Measurements from ENCODE around the gene UTS2.

The UTS2 gene, protein sequence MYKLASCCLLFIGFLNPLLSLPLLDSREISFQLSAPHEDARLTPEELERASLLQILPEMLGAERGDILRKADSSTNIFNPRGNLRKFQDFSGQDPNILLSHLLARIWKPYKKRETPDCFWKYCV
- 0.96 to 12.7 (median 4.1) reads per million in 3 experiments for total RNA-seq

DNA sequence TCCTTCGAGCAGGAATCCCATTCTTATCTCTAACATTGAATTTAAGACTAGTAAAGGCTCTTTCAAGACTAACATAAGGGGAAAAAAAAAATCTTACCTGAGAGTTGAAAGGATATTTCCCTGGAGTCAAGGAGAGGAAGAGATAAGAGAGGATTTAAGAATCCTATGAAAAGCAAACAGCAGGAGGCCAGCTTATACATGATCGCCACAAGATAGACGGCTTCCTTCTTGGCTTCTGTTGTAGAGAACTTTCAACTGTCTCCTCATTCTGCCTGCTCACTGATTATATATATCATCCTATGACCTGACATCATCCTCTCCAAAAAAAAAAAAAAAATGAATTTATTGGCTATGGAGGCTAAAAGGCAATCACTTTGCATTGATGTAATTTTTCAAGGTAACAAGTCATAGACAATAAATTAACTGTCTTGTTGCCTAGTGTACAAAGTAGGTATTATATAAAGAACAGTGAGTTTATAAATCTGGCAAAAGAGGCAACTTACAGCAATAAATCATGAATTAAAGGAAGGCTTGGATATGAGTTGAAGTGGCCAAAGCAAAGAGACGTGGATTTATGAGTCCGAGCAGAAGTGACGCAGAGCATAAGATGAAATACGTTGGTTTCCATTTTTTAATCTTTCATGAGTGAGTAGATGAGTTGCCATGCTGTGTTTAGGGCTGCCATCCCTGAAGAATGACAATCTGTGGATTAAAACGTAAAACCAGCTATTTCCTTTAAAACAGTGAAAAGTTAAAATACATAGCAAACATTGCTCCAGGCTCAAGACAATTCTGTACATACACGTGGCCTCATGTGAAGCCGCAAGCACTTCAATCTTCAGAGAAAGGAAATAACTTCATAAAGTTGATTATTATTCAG, at the start of gene UTS2:
TSS of gene UTS2 (minus strand) at position 262 of the 880 bp plus-strand sequence. CDS start at position 200, 62 bp downstream.
- no peak for DNase-seq

DNA sequence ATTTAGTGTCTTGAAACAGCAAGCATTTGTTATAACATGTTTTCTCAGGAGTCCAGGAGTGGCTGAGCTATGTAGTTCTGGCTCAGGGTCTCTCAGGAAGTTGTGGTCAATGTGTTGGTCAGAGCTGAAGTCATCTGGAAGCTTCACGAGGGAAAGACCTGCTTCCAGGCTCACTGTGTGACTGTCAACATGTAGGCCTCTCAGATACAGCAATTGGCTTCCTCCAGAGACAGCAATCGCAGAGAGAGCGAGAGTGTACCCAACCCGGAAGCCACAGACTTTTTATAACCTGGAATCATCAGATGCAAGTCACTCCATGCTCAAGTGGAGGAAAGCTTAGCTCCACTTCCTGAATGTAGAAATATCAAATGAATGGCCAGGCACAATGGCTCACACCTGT, 46.9 kb upstream of the UTS2 start:
- no peak for DNase-seq

DNA sequence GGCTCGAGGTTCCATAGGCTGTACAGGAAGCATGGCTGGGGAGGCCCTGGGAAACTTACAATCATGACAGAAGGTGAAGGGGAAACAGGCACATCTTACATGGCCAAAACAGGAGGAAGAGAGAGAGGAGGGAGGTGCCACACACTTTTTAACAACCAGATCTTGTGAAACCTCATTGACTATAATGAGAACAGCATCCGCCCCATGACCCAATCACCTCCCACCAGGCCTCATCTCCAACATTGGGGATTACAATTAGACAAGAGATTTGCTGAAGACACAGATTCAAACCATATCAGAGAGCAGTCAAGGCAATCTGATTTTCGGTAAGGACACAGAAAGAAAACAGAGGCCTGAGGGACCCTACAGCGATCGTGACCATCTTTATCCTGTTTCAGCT, 46.1 kb upstream of the UTS2 start:
- no peak for DNase-seq

DNA sequence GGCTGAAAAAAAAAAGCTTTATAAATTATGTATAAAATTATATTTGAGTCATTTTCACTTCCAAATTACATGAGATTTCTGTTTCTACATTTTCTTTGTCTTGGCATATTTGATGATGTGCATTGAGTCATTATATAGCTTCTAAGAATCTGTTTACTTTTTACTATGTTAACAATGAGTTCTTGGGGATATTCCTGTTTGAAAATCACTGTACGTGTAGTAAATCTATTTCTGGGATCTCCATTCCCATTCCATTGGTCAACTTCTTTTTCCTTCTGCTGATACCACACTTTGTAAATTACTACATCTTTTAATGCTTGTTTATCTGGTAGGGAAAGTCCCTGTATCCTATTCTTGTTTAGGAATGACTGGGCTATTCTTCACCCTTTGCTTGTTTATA, 44.1 kb upstream of the UTS2 start:
- DNase-seq: no peak

DNA sequence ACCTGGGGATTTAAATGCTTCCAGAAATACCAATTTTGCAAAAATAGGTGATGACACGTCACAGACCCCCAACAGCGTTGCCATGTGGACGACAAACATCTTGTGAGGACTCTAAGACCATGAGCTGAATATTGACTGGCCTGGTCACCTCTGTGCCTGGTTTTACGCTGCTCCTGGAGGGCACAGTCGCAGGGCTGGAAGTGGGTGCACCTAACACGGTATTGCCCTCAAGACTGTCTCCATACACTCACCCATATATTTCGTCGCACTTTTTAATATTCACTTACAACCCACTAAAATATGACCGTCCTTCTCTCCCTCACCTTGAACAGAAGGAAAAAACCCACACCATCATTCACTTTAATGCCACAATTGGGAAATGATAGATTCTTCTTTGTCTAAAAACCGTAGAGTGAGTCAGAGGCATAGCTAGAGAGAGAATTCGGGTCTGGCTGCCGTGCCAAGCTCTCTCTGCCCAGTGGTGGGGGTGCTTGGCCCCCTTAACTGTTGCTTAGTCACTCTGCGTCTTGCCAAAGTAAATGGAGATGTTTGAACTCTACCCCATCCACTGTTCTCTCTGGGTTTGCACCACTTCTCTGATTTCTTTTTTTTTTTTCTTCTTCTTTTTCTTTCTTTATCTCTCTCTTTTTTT, 40.8 kb upstream of the UTS2 start:
- DNase-seq: no peak

DNA sequence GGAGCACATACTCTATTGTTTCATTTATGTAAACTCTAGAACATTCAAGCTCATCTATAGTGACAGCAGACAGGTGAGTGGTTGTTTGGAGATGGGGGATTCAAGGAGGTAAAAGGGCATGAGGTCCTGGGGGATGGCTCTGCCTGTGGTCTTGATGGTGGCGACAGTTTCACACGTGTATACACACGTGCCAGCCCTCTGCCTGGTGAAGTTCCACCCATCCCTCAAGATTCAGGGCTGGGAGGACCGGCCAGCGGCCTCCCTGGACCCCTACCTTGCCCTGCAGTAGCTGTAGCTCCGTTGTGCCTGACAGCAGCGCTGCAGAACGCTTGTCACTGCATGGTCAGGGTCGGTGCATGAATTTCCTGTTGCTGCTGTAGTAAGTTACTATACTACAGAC, 38.9 kb upstream of the UTS2 start:
- no peak for DNase-seq

DNA sequence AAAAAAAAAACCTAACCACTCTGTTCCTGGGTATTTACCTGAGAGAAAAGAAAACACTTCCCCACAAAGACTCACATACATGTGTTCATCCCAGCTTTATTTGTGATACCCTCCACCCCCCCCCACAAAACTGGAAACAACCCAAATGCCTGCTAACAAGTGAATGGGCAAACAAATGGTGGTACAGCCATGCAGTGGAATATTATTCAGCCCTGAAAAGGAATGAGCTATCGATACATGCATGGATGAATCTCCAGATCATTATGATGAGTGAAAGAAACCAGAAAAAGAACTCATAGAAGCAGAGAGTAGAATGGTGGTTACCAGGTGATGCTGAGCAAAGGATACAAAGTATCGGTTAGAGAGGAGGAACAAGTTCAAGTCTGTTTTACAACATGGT, 38.0 kb upstream of the UTS2 start:
- no peak for DNase-seq

DNA sequence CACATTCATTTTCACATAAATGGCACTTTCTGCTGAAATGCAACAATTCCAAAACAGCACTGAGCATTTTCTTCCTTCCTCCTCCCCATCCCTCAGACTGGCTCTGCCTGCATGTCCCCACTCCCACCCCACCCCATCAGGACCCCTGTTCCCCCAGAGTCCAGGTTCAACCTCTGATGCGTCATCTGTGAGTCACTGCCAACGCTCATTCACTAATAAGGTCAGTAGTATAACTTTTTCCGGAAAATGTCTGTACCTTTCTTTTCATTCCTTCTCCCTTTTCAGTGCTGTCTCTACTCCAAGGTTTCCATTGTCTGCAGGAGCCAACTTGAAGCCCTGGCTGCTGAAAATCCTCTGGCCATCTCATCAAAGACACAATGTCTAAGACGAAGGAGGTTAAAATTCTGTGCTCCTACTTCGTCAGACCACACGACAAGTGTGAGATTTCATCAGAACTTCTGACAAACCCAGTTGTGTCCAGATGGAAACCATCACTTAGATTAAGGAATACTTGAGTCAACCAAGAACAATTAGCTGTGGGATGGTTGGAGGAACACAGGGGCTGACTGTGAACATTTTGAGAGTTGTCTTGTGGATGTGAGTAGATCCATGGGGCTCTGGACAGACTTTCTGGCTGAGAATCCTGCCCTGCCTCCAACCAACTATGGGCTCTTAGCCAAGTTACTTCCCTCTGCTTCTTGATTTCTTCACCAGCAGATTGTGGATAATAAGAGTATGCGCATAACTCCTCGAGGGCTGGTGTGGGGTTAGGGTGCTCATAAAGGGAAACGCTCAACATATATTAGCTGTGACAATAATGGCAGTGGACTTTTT, 35.6 kb upstream of the UTS2 start:
- DNase-seq: no peak

DNA sequence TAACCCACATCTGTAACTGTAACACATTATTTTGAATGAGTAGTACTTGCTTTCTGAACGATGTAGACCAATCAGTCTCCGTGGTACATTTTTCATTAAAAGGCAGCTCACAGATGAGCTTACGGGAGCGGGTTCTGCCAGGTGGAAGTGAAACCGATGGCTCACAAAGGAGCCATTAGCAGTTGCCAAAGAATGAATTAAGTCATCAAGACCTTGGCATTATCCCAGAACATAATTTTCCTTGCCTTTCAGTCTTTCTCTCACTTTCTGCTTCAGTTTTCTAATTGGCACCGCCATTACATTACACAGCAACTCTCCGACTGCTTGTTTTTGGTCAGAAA, 33.5 kb upstream of the UTS2 start:
- no peak for DNase-seq

DNA sequence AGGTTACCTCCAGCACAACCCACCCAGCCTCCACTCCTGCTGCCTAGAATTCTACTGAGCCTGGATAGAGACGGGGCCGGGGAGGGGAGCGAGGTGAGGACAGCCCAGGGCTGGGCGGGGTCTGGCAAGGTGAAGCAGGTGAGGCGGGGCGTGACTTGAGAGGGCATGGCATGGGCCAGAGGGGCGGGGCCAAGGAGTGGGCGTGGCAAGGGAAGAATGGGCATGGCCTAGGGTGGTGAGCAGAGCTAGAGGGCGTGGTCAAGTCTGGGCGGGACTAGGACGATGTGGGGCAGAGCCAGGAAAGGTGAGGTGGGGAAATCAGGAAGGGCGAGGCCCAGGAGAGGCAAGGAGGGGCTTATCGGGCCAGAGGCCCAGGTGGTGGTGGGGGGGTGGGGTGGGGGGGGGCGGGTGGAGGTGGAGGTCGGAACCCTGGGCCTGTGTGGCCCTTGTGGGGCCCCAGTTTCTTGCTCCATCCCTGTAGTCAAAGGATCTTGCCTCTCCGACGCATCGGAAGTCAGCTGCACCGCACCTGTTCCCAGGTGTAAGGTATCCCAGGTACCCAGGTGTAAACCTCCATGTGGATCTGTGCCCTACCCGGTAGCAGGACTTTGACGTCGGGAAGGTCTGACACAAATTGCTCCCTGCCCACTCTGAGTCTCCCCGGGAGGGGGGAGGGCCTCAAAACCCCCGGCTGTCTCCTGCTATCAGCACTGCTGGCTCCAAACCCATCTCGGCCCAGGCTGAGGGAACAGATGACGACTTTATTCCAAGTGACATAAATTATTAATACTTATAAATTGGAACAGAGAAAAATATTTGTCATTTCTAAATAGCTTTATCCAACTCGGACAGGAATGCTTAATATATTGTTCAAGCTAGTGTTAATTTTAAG, 32.9 kb upstream of the UTS2 start:
- no peak for DNase-seq

DNA sequence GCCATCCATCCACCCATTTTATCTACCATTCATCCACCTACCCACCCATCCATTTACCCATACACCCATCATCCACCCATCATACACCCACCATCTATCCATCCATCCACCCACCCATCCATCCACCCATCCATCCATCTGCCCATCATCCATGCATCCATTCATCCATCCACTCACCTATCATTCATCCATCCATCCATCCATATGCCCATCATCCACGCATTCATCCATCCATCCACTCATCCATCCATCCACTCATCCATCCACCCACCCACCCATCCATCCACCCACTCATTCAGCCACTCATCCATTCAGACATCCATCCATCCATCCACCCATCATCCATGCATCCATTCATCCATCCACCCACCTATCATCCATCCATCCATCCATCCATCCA, 31.9 kb upstream of the UTS2 start:
- no peak for DNase-seq

DNA sequence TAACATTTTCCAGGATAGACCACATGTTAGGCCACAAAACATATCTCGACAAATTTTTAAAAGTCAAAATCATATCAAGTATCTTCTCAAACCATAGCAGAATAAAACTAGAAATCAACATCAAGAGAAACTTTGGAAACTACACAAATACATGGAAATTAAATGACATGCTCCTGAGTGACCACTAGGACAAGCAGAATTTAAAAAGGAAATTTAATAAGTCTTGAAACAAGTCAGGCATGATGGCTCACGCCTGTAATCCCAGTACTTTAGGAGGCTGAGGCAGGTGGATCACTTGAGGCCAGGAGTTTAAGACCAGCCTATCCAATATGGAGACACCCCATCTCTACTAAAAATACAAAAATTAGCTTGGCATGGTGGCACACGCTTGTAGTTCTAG, 26.4 kb upstream of the UTS2 start:
- no peak for DNase-seq

DNA sequence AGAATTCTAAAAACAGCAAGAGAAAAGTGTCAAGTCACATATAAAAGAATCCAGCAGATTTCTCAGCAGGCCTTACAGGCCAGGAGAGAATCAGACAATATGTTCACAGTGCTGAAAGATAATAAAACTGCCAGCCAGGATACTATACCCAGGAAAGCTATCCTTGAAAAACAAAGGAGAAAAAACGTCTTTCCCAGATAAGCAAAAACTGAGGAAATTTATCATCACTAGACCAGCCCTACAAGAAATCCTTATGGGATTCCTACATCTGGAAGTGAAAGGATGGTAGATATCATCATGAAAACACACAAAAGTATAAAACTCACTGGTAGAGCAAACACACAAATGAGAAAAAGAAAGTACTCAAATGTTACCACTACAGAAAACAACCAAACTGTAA, 25.2 kb upstream of the UTS2 start:
- DNase-seq: no peak

DNA sequence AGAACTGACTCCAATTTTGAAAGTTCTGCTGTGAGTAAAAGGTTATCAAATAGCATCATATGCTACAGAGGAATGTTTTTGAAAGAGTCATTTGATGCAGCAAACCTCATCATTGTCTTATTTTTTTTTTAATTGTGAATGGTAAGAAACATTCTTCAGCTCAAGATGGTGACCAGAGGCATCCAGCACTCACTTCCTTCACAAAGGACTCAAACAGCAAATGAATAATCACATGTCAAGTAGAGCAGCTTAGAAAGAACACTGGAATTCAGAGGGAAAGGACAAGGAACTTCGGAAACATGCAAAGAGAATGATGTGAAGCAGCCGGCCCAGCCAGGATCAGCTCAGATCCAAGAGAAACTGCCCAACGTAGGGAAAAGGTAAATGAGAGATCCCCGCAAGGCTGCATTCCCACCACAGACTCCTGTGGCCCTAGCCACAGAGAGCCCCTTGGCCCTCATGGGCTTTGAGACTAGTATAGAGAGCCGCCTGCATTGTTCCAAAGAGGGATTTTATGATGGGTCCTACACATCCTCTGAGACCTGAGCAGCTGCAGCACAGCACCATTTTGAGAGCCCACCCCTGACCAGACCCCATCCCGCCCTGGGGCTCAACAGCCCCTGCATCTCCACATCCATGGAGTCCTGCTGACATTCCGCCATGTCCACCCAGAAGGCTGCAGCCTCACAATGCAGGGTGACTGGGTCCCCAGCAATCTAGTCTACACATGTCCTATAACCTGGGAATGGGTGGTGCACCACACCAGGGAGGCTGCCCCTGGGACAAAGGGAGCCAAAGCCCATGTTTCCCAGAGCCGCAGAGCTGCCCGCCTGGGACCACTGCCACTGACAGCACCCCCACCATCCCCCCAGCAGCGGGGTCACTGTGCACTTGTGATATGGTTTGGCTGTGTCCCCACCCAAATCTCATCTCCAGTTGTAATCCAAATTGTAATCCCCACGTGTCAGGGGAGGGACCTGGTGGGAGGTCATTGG, 21.2 kb upstream of the UTS2 start:
- no peak for DNase-seq

DNA sequence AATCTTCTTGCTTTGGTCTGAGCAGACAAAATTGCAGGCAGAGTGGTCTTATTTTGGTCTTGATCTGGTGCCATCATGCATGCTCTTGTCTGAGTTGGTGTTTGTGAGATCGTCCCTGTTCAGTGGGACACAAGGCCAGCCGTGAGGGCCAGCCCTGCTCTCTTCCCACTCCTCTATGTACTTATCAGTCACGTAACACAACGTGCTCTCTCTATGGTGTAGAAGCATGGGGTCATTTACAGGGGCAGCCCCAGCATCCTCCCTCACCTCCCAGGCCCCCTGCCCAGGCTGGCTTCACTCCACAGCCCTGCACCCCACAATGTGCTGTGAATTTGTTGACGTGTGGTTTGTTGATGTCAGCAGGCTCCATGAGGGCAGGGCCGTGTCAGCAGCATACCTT, 18.3 kb upstream of the UTS2 start:
- DNase-seq: no peak

DNA sequence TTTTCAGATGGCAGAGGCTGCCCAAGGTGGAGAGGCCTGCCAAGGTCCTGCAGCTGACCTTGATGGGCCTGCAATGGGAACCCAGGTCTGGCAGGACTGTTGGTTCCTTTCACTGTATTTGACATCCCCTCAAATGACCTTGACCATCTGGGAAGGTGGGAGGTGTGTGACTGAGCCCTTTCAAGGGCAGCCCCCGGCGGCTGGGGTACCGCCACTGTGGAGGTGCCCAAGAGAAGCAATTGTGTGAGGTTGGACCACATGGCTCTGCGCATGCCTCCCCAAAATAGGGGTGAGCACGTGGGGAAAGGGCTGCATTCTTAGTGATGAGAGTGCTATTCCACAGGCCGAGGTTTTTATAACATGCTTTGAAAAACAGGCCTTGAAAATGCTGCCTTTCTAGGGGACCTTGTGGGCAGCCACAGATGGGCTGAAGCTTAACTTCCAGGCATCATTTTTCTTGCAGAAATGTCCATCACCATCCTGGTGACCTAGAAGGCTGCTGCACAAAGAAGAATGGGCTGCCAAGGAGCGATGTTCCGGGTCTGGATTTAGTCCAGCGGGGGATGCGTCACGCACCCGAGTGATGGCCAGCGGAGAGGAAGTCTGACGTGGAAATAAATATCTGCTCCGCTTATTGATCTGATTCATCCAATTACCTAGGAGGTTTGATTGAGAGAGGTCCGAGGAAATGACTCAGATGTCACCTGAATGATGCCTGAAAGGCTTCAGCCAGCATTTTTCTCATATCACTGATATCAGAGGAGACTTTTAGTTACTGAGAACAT, 16.5 kb upstream of the UTS2 start:
- no peak for DNase-seq

DNA sequence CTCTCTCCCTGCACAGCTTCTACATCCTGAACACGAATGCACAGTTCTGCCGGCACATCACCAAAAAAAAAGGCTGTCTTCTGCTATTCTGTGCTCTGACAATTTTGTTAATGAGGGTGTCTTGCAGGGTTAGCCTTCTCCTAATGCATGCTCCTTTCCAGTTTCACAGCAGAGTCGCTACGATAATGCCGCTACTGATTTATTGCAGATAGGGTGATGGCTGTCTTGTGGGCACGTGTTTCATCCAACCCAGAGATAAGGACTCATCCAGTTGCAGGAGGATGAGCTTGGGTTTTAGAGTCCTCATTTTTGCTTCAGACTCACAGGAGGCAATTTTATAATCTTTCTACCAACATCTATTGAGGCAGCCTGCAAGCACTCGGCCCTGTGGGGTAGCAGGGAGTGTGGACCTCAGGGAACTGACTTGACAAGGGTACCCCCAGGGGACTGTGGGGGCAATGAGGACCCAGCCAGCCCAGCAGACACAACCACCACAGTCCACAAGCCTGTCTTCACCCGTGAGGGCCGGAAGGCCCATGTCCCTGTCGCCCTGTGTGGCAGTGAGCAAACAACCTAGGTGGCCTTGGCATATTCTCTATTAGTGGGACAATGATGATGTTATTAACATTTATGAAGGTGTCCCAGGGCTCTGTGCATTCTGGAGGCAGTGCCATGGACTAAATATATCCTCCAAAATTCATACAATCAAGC, 15.4 kb upstream of the UTS2 start:
- no peak for DNase-seq

DNA sequence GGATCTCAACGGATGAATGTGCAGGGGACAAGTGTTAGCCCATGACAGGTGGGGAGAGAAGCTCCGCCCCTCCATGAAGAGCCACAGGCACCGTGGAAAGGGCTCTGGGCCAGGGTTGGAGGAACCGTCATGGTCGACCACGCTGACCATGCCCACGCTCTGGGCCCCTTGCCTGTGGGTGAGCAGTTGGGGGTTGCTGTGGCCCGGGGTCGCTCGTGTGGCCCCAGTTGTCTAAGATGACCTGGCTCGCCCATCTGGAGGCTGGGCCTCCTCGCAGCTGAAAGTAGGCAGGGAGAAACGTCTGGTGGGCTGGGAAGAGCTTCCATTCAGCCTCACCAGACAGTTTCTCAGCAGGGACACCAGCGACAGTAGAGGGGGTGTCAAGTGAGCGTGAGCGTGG, 13.1 kb upstream of the UTS2 start:
- DNase-seq: no peak

DNA sequence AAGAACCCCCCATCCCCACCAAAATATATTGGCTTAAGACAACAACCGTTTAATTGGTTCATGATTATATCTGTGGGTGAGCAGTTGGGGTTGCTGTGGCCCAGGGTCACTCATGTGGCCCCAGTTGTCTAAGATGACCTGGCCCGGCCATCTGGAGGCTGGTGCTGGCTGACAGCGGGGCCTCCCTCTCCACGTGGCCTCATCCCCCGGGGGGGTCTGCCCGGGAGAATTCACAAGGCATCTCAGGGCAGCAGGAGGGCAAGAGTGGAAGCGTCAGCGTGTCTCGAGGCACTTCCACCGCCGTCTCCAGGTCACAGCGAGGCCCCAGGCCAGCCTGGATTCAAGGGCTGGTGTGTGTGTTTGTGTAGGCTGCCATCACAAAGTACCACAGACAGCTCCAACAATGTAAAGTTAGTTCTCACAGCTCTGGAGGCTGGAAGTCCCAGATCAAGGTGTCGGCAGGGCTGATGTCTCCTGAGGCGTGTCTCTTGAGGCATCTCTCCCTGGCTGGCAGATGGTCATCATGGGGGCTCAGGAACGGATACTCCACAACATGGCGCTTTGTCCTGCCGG, 11.0 kb upstream of the UTS2 start:
- no peak for DNase-seq

Measured in central memory CD4-positive, alpha-beta T cell (primary cell).